ENCODE data around the gene RPL35.
"Not testable (repeated sequence)": the region's sequence is repeated elsewhere in the genome, so short reads cannot be mapped to it uniquely, and the experiment has no call there.

Gene RPL35

GRCh38 chr9:124840300-124840833 lies 21.4 kb downstream of the RPL35 start:
- H3K27me3 ChIP-seq (ENCODE audit: control insufficient read depth in 5 of 5, insufficient read depth in 4 of 5, low read length in 5 of 5) = no peaks in the 10 kb centered on the region
- H3K4me1 ChIP-seq (ENCODE audit: control insufficient read depth in 5 of 5, insufficient read depth in 5 of 5, low read length in 5 of 5) = peaks cover under 1 to 11% (median 2%) of the 10 kb centered on the region in 5 donors
- no peaks in the 10 kb centered on the region for H3K9me3 ChIP-seq (ENCODE audit: control insufficient read depth in 5 of 5, low read length in 5 of 5)
- no peaks in the 10 kb centered on the region for H3K36me3 ChIP-seq (ENCODE audit: control insufficient read depth in 5 of 5, insufficient read depth in 5 of 5, low read length in 5 of 5)
- no peak overlapping the region for H3K9ac ChIP-seq (ENCODE audit: low read length in 5 of 5)
- H3K4me3 ChIP-seq (ENCODE audit: low read depth in 1 of 5, low read length in 5 of 5) = no peak overlapping the region
- no peak overlapping the region for H3K27ac ChIP-seq (ENCODE audit: low read depth, low read length)

- no peak overlapping the region for H3K4me3 ChIP-seq (ENCODE audit: low read depth in 1 of 5, low read length in 5 of 5)
- peaks cover 5 to 17% (median 8%) of the 10 kb centered on the region in 5 donors for H3K4me1 ChIP-seq (ENCODE audit: control insufficient read depth in 5 of 5, insufficient read depth in 5 of 5, low read length in 5 of 5)
- H3K27me3 ChIP-seq (ENCODE audit: control insufficient read depth in 5 of 5, insufficient read depth in 4 of 5, low read length in 5 of 5) = no peaks in the 10 kb centered on the region
- H3K9me3 ChIP-seq (ENCODE audit: control insufficient read depth in 5 of 5, low read length in 5 of 5) = no peaks in the 10 kb centered on the region
- no peak overlapping the region for H3K9ac ChIP-seq (ENCODE audit: low read length in 5 of 5)
- H3K27ac ChIP-seq (ENCODE audit: low read depth, low read length) = no peak overlapping the region
- H3K36me3 ChIP-seq (ENCODE audit: control insufficient read depth in 5 of 5, insufficient read depth in 5 of 5, low read length in 5 of 5) = no peaks in the 10 kb centered on the region
Measured at GRCh38 chr9:124839612-124840299, 22.0 kb downstream of the RPL35 start.

DNA sequence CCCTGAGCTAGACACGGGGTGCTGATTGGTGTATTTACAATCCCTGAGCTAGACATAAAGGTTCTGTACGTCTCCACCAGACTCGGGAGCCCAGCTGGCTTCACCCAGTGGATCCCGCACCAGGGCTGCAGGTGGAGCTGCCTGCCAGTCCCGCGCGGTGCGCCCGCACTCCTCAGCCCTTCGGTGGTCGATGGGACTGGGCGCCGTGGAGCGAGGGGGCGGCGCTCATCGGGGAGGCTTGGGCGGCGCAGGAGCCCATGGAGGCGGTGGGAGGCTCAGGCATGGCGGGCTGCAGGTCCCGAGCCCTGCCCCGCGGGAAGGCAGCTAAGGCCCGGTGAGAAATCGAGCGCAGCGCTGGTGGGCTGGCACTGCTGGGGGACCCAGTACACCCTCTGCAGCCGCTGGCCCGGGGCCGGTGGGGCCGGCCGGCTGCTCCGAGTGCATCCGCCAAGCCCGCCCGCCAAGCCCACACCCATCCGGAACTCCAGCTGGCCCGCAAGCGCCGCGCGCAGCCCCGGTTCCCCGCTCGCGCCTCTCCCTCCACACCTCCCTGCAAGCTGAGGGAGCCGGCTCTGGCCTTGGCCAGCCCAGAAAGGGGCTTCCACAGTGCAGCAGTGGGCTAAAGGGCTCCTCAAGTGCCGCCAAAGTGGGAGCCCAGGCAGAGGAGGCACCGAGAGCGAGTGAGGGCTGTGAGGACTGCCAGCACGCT lies 23.0 kb downstream of the RPL35 start:
- peaks cover 5 to 22% (median 13%) of the 10 kb centered on the region in 5 donors for H3K4me1 ChIP-seq (ENCODE audit: control insufficient read depth in 5 of 5, insufficient read depth in 5 of 5, low read length in 5 of 5)
- H3K9ac ChIP-seq (ENCODE audit: low read length in 5 of 5); H3K9me3 ChIP-seq (ENCODE audit: control insufficient read depth in 5 of 5, low read length in 5 of 5); H3K27ac ChIP-seq (ENCODE audit: low read depth, low read length); H3K36me3 ChIP-seq (ENCODE audit: control insufficient read depth in 5 of 5, insufficient read depth in 5 of 5, low read length in 5 of 5); H3K27me3 ChIP-seq (ENCODE audit: control insufficient read depth in 5 of 5, insufficient read depth in 4 of 5, low read length in 5 of 5); H3K4me3 ChIP-seq (ENCODE audit: low read depth in 1 of 5, low read length in 5 of 5): not testable (repeated sequence)

GRCh38 chr9:124838132-124838531 lies 23.6 kb downstream of the RPL35 start:
- H3K4me3 ChIP-seq (ENCODE audit: low read depth in 1 of 5, low read length in 5 of 5); H3K9me3 ChIP-seq (ENCODE audit: control insufficient read depth in 5 of 5, low read length in 5 of 5); H3K9ac ChIP-seq (ENCODE audit: low read length in 5 of 5); H3K36me3 ChIP-seq (ENCODE audit: control insufficient read depth in 5 of 5, insufficient read depth in 5 of 5, low read length in 5 of 5); H3K27ac ChIP-seq (ENCODE audit: low read depth, low read length); H3K27me3 ChIP-seq (ENCODE audit: control insufficient read depth in 5 of 5, insufficient read depth in 4 of 5, low read length in 5 of 5): not testable (repeated sequence)
- peaks cover 5 to 22% (median 14%) of the 10 kb centered on the region in 5 donors for H3K4me1 ChIP-seq (ENCODE audit: control insufficient read depth in 5 of 5, insufficient read depth in 5 of 5, low read length in 5 of 5)

GRCh38 chr9:124835026-124835557 lies 26.7 kb downstream of the RPL35 start:
- H3K4me3 ChIP-seq (ENCODE audit: low read depth in 1 of 5, low read length in 5 of 5) = no peak overlapping the region
- no peak overlapping the region for H3K27ac ChIP-seq (ENCODE audit: low read depth, low read length)
- no peaks in the 10 kb centered on the region for H3K36me3 ChIP-seq (ENCODE audit: control insufficient read depth in 5 of 5, insufficient read depth in 5 of 5, low read length in 5 of 5)
- H3K4me1 ChIP-seq (ENCODE audit: control insufficient read depth in 5 of 5, insufficient read depth in 5 of 5, low read length in 5 of 5) = peaks cover 11 to 45% (median 30%) of the 10 kb centered on the region in 5 donors
- H3K9ac ChIP-seq (ENCODE audit: low read length in 5 of 5) = peak overlapping the region in 2 of 5 donors; percentile 6 to 61
- no peaks in the 10 kb centered on the region for H3K9me3 ChIP-seq (ENCODE audit: control insufficient read depth in 5 of 5, low read length in 5 of 5)
- H3K27me3 ChIP-seq (ENCODE audit: control insufficient read depth in 5 of 5, insufficient read depth in 4 of 5, low read length in 5 of 5) = no peaks in the 10 kb centered on the region

- no peaks in the 10 kb centered on the region for H3K36me3 ChIP-seq (ENCODE audit: control insufficient read depth in 5 of 5, insufficient read depth in 5 of 5, low read length in 5 of 5)
- no peak overlapping the region for H3K4me3 ChIP-seq (ENCODE audit: low read depth in 1 of 5, low read length in 5 of 5)
- no peaks in the 10 kb centered on the region for H3K27me3 ChIP-seq (ENCODE audit: control insufficient read depth in 5 of 5, insufficient read depth in 4 of 5, low read length in 5 of 5)
- peaks cover 11 to 43% (median 30%) of the 10 kb centered on the region in 5 donors for H3K4me1 ChIP-seq (ENCODE audit: control insufficient read depth in 5 of 5, insufficient read depth in 5 of 5, low read length in 5 of 5)
- no peak overlapping the region for H3K27ac ChIP-seq (ENCODE audit: low read depth, low read length)
- H3K9ac ChIP-seq (ENCODE audit: low read length in 5 of 5) = peak overlapping the region in 1 of 5 donors; percentile 61
- no peaks in the 10 kb centered on the region for H3K9me3 ChIP-seq (ENCODE audit: control insufficient read depth in 5 of 5, low read length in 5 of 5)
Measured at GRCh38 chr9:124834591-124834990, 27.2 kb downstream of the RPL35 start.

GRCh38 chr9:124831642-124832364 lies 30.0 kb downstream of the RPL35 start:
- Histone ChIP-seq H3K9ac (ENCODE audit: low read length in 5 of 5) (peak overlapping the region in 2 of 5 donors; percentile 23 to 39), H3K27me3 (ENCODE audit: control insufficient read depth in 5 of 5, insufficient read depth in 4 of 5, low read length in 5 of 5) (peaks cover 0 to 4% (median 0%) of the 10 kb centered on the region in 5 donors), H3K9me3 (ENCODE audit: control insufficient read depth in 5 of 5, low read length in 5 of 5) (no peaks in the 10 kb centered on the region), H3K36me3 (ENCODE audit: control insufficient read depth in 5 of 5, insufficient read depth in 5 of 5, low read length in 5 of 5) (no peaks in the 10 kb centered on the region), H3K27ac (ENCODE audit: low read depth, low read length) (peak overlapping the region; percentile 44), H3K4me1 (ENCODE audit: control insufficient read depth in 5 of 5, insufficient read depth in 5 of 5, low read length in 5 of 5) (peaks cover 11 to 46% (median 30%) of the 10 kb centered on the region in 5 donors), H3K4me3 (ENCODE audit: low read depth in 1 of 5, low read length in 5 of 5) (no peak overlapping the region)

DNA sequence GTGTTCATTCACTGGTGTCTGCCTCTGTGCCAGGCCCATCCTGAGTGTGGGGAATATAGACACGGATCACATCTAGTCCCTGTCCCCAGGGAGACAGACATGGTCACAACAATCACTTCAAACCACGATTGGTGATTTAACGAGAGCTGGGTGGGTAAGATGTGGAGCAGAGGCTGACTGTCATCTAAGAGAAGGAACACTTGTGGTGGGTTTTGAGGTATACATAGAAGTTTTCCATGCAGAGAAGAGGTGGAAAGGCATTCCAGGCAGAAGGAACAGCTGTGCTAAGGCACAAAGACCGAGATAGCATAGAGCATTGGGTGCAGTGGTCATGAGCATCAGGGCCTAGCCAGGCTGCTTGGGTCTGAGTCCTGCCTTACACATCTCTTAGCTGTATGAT lies 31.2 kb downstream of the RPL35 start:
- H3K4me1 ChIP-seq (ENCODE audit: control insufficient read depth in 5 of 5, insufficient read depth in 5 of 5, low read length in 5 of 5) = peaks cover 11 to 42% (median 30%) of the 10 kb centered on the region in 5 donors
- no peak overlapping the region for H3K4me3 ChIP-seq (ENCODE audit: low read depth in 1 of 5, low read length in 5 of 5)
- no peaks in the 10 kb centered on the region for H3K9me3 ChIP-seq (ENCODE audit: control insufficient read depth in 5 of 5, low read length in 5 of 5)
- no peak overlapping the region for H3K9ac ChIP-seq (ENCODE audit: low read length in 5 of 5)
- H3K27ac ChIP-seq (ENCODE audit: low read depth, low read length) = no peak overlapping the region
- H3K36me3 ChIP-seq (ENCODE audit: control insufficient read depth in 5 of 5, insufficient read depth in 5 of 5, low read length in 5 of 5) = no peaks in the 10 kb centered on the region
- peaks cover 0 to 4% (median 0%) of the 10 kb centered on the region in 5 donors for H3K27me3 ChIP-seq (ENCODE audit: control insufficient read depth in 5 of 5, insufficient read depth in 4 of 5, low read length in 5 of 5)

DNA sequence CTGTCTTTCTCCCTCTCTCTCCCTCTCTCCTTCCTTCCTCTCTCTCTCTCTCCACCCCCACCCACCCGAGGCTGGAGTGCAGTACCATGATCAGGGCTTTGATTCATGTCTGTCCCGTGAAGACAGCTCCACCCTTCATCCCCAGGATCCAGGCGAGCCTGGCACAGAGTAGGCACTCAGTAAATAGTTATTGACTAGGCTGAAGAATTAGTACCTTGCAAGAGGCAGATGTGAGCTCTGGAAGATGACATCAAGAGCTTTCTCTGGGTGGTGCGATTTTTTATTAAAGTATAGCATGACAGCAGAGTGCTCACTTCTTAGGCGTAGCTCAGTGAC lies 32.5 kb downstream of the RPL35 start:
- peaks cover 0 to 4% (median 0%) of the 10 kb centered on the region in 5 donors for H3K27me3 ChIP-seq (ENCODE audit: control insufficient read depth in 5 of 5, insufficient read depth in 4 of 5, low read length in 5 of 5)
- H3K9ac ChIP-seq (ENCODE audit: low read length in 5 of 5) = no peak overlapping the region
- no peak overlapping the region for H3K27ac ChIP-seq (ENCODE audit: low read depth, low read length)
- peaks cover 0 to 3% (median 0%) of the 10 kb centered on the region in 5 donors for H3K9me3 ChIP-seq (ENCODE audit: control insufficient read depth in 5 of 5, low read length in 5 of 5)
- H3K4me3 ChIP-seq (ENCODE audit: low read depth in 1 of 5, low read length in 5 of 5) = no peak overlapping the region
- H3K4me1 ChIP-seq (ENCODE audit: control insufficient read depth in 5 of 5, insufficient read depth in 5 of 5, low read length in 5 of 5) = peaks cover 7 to 29% (median 18%) of the 10 kb centered on the region in 5 donors
- H3K36me3 ChIP-seq (ENCODE audit: control insufficient read depth in 5 of 5, insufficient read depth in 5 of 5, low read length in 5 of 5) = no peaks in the 10 kb centered on the region

All from subcutaneous abdominal adipose tissue (tissue), 5 donors.